GM19238 (cell line): ENCODE results near the gene TEX10.
"Not testable (repeated sequence)": the region's sequence is repeated elsewhere in the genome, so short reads cannot be mapped to it uniquely, and the experiment has no call there.

Source experiments
- DNase-seq: peaks from one replicate; pipeline ENCODE4 v3.0.0; 2011; ENCODE audit warnings: low spot score; ENCODE audit not compliant: insufficient read length

TEX10 gene

DNA sequence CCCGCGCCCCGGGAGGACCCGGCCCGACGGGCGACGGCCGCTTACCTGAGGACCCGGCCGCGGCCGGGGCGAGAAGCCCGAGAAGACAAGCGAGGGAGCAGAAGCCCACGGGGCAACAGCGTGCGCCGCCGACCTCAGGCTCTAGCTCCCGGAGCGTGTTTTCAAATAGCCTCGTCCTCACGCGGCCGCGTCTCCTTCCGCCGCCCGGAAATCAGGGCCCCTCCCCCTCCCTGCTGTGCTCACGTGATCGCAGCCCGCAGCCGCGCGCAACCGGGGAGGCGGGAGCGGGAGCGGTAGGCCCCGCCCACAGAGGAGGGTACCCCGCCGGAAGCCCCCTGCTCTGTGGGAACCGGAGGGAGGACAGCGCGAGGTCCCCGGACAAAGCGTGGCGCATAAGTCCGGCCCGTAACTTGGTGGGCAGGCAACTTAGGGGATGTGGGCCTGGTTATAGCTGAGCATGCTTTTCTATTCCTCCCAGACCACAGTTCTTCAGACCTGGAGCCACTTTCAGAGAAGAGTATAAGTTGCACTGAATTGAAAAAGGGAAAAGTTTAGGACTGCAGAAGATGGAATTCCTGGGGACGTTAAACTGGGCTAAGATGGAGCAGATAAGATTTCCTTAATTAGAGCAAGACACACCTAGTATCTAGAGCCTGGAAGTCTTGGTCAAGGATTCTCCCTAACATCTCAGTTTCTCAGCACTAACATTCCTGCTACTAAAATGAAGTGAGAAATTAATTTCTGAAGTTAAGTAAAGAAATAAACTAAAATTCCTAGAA lies at the start of gene TEX10:
Gene TEX10, minus strand, starts transcription at position 216 of the 779 bp plus-strand sequence. CDS start 3,579 bp downstream, outside the sequence.
- DNase-seq = peak; percentile 85

DNA sequence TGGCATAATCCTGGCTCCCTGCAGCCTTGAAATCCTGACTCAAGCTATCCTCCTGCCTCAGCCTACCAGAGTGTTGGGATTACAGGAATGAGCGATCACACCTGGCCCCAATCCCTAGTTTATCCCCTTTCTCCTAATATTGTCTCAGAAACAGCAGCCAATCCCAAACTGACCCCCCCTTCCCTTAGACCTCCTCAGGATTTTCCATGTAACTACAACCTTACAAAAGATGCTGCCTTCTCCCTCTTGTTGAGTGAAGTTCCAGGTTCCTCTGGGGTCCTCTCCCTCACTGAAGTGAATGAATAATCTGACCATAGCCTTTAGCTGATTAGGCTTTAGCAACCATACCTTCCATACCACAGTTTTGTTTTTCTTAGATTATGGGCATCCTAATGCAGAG lies 48.3 kb upstream of the TEX10 start:
- DNase-seq = no peak

DNA sequence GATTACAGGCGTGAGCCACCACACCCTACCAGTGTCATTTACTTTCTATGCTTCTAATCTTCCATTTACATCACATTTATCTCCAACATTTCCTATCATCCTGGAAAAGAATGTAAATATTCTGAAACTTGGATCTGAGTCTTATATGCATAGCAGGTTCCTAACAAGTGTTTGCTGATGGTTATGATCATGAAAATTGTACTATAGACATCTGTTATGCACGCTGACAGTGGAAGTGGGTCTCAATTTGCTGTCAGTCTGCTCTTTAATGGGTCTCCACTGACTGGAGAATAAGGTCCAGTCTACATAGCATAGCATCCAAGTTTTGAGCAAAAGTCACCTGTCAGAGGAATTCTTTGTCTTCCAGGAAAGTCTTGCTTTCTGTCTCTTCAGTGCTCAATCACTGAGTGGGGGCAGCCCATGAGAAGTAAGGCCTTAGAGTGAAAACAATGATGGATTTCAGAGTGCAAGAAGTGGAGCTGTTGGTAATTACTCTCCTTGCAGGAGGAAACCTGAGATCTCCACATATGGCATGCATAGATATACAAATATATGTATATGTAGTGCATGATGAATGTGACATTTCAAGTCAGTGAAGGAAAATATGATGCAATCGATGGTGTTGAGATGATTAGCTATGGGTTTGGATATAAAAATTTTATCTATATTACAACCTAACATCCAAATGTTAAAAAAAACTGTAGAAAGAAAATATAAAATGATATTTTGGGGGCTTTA lies 45.0 kb upstream of the TEX10 start:
- no peak for DNase-seq

DNA sequence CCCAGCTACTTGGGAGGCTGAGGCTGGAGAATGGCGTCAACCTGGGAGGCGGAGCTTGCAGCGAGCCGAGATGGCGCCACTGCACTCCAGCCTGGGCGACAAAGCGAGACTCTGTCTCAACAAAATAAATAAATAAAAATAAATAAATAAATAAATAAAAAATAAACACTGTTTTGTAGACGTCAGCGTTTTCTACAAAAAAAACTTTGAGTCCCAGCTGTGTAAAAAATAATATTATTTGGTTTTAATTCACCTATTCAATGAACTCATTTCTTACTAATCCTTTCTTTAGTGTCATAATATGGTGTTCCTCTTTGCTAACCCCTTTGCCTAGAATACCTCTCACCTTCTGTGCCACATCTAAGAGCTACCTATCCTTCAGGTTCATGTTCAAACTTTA lies 44.0 kb upstream of the TEX10 start:
- no peak for DNase-seq

DNA sequence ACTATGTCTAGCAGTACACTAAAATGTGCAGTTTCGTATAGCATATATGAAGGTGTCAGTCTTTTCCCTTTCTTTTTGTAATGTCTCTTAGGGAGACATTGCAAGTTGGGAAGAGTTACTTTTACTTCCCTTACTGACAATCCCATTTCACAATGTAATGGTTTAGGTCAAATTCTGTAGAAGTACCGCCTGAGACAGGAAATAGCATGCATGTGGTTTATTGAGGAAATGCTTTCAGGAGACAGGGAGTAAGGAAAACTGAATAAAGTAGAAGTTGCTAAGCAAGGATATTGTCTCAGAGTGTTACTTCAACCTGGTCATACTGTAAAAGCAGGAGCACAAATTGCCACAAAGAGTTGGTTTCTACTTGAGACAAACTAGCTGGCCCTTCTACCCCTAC lies 42.1 kb upstream of the TEX10 start:
- no peak for DNase-seq

DNA sequence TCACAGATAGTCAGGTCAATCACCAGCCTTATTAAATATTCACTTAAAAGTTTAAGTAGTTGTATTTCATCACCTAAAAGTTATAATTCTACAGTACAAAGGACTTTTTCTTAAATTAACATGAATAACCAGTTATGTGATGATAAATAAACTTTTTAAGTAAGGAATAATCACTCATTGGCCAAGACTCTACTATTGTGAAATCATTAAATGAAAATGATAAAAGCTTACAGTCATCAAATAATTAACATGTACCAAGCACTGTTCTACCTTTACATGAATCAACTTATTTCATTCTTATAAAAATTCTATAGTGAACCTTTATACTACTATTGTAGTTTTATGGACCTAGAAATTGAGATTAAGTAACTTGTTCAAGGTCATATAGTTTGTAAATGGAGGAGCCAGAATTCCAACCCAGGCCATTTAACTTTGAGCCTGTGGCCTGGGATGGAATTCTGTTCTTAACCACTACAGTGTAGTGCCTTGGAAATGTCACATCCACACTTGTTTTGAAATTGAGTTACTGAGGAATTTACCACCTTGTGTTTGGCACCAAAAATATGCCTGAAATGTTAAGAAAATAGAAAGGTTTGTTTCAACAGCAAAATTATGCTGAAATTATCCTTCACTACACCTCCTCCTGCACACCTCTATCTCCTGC lies 41.4 kb upstream of the TEX10 start:
- no peak for DNase-seq

DNA sequence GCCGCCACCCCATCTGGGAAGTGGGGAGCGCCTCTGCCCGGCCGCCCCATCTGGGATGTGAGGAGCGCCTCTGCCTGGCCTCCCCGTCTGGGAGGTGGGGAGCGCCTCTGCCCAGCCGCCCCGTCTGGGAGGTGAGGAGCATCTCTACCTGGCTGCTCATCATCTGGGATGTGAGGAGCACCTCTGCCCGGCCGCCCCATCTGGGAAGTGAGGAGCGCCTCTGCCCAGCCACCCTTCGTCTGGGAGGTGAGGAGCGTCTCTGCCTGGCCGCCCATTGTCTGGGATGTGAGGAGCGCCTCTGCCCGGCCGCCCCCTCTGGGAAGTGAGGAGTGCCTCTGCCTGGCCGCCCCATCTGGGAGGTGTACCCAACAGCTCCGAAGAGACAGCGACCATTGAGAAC lies 40.2 kb upstream of the TEX10 start:
- DNase-seq = not testable (repeated sequence)

DNA sequence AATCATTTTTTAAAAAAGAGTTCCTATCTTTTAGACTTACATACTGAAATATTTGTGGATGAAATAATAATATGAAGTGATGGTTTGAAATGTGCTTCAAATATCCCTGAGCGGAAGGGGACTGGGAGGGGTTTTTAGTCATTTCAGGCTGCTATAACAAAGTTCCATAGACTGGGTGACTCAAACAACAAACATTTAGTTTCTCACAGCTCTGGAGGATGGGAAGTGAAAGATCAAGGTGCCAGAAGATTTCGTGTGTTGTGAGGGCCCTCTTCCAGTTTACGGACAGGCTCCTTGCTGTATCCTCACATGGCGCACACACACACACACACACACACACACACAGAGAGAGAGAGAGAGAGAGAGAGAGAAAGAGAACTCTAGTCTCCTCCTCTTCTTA lies 27.1 kb upstream of the TEX10 start:
- no peak for DNase-seq

DNA sequence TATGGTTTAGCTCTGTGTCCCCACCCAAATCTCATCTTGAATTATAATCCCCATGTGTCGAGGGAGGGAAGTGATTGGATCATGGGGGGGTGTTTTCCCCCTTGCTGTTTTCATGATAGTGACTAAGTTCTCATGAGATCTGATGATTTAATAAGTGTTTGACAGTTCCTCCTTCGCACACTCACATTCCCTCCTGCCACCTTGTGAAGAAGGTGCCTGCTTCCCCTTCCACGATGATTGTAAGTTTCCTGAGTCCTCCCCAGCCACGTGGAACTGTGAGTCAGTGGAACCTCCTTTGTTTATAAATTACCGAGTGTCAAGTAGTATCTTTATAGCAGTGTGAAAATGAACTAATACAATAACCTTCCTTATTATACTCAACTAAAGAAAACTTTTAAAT lies 24.3 kb upstream of the TEX10 start:
- DNase-seq = no peak

DNA sequence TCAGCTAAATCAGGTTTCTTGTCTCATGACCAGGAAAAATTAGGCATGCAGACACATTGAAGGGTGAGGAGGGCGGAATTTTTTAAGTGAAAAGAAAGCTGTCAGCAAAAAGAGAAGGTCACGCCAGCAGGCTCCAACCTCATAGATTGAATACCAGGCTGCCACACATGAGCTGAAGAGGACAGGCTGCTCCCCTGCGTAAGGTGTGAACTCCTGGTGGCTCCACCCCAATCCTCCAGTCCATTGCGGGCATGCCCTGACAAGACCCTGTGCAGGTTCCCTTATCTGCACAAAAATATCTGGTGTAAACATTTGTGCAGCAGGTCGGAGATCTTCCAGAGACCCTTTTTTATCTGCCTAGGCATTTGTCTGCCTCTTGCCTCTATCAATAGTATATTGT lies 22.9 kb upstream of the TEX10 start:
- no peak for DNase-seq

DNA sequence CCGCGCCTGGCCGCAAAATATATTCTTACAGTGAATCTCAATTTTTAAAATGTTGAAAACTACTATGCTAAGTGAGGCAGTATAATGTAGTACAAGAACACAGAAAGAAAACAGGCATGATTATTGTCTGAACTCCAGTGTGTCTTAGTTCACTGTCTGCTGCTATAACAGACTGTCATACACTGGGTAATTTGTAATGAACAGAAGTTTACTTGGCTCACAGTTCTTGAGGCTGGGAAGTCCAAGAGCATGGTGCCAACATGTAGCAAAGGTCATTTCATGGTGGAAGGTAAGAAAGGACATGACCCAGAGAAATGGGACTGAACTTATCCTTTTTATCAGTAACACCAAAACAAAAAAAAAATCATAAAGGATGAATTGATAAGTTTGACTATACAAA lies 19.9 kb upstream of the TEX10 start:
- no peak for DNase-seq

DNA sequence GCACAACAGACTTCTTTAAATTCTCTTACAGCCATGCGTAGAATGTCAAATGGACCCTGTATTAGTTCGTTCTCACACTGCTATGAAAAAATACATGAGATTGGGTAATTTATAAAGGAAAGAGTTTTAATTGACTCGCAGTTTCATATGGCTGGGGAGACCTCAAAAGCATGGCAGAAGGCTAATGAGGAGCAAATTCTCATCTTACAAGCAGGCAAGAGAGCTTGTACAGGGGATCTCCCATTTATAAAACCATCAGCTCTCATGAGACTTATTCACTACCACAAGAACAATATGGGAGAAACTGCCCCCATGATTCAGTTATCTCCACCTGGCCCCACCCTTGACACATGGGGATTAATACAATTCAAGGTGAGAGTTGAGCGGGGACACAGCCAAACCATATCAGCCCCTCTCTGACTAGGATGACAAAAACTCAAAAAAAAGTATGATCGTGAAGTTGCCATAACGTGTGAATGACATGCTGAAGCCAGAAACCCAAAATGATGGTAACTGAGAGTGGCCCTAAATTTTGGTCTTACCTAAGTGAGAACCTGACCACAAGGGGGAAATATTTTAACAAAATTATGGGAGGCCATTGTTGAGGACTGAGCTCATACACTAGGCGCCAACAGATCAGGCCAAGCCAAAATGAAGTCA lies 17.5 kb upstream of the TEX10 start:
- no peak for DNase-seq

DNA sequence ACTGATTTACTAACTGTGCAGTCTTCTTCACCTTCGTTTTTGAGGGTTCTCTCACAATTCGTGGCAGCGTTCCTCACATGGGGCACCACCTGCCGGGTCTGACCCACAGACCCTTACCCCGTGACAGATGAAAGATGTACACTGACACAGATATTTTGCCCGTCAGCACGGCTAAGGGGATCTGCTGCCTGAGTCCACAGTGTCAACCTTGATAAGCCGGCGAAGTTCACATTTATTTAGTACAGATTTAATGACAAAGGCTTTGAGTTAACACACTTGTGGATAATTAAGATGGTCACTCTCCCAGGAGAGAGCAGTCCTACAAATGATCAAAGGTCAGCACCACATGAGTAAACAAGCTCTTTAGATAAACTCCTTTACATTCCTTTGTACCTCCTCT lies 15.9 kb upstream of the TEX10 start:
- no peak for DNase-seq

DNA sequence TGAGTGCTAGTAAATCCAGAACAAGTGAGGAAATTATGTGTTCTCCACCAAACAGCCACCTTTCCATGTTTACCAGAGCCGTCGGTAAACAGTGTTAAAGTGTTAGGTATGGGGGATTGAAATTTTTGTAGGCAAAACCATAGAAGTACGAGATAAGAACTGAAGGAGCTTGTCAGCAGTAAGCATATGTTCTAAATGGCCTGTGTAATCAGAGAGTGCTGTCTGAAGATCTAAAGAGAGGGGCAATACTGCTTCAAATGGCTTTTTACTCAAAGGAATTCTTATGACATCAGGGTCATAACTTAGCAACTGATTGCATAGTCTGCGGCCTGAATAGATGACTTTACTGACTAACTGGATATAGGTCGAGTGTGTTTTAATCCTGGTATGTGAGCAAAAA lies 13.4 kb upstream of the TEX10 start:
- DNase-seq = no peak

DNA sequence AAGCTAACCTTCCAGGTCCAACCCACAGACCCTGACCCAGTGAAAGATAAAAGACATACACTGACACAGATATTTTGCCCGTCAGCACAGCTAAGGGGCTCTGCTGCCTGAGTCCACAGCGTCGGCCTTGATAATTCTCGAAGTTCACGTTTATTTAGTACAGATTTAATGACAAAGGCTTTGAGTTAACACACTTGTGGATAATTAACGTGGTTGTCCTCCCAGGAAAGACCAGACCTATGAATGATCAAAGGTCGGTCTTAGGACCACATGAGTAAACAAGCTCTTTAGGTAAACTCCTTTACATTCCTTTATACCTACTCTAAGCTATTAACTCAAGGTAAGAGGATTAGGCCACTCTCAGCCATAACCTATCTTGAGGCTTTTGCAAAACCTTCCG lies 11.3 kb upstream of the TEX10 start:
- no peak for DNase-seq

DNA sequence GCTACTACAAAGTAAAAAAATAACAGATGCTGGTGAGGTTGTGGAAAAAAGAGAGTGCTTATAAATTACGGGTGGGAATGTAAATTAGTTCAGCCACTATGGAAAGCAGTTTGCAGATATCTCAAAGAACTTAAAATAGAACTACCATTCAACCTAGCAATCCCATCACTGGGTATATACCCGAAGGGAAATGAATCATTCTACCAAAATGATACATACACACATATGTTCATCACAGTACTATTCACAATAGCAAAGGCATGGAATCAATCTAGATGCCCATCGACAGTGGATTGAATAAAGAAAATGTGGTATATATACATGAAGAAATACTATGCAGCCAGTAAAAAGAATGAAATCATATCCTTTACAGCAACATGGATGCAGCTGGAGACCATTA lies 6.3 kb upstream of the TEX10 start:
- no peak for DNase-seq

DNA sequence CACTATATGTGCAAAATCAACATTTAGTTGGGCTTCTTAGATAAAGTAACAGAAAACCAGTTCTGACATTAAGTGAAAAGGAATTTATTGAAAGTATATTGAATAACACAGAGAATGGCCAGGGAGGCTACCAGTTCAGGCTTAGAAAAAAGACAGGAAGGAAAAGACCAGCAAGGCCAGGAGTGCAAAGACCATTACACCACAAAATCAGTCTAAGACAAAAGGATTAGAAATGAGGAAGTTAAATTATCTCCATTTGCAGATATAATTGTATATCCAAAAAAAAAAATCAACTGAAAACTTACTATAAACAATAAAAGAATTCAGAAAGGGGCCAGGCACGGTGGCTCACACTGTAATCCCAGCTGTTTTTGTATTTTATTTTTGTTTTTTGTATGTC lies 4.8 kb upstream of the TEX10 start:
- no peak for DNase-seq

DNA sequence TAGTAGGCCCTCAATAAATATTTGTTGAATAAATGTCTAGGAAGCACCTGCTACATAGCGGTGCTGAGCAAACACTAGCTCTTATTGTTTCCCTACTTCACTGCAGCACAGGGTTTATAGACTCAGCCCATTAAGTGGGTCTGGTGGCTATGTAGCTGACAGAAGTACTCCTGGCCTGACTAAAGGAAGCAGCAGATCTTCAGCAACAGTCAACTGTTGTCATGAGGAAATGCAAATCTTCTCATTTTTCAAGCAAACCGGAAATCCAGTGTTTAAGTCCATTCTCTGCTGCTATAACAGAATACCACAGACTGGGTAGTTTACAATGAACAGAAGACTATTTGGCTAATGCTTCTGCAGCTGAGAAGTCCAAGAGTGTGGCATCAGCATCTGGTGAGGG lies 2.8 kb upstream of the TEX10 start:
- DNase-seq = no peak

DNA sequence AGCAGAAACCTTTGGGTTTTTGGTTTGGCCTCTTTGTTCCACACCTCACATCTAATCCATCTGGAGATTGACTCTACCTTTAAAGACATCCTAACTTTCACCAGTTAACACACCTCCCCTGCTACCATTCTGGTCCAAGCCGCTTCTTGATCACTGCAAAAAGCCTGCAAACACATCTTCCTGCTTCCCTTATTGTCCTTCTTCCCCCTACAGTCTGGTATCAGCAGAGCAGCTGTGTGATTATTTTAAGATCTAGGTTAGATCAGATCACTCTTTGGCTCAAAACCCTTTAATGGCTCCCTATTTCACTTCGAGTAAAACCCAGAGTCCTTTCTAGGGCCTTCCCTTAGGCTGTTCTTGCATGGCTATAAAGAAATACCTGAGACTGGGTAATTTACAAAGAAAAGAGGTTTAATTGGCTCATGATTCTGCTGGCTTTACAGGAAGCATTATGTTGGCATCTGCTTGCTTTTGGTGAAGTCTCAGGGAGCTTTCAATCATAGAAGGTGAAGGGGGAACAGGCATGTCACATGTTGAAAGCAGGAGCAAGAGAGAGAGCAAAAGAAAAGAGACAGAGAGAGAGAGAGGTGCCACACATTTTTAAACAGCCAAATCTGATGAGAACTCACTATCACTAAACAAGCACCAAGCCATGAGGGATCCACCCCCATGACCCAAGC lies 1.5 kb upstream of the TEX10 start:
- no peak for DNase-seq

DNA sequence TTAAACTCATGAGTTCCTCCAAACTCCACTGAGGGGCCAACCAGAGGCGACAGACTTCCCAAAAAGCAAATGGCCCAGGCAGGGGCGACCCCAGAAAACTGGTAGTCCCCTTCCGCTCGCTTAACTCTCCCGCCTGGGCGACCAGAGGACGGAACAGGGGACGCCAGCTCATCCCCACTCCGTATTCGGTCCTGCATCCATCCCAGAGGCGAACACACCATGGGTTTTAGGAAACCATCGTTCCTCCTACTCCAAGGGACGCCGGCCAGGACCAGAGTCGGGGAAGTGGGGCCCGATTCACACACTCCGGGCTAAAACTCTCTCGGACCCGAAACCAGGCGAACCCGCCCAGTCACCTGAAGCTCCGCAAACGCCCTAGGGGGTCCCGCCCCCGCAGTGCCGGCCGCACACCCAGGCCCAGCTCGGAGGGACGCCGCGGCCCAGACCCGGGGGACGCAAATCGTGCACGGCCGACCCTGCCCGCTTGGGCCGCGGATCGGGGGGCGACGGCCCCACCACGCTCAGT lies 478 bp downstream of the TEX10 start:
- DNase-seq = peak; percentile 24

DNA sequence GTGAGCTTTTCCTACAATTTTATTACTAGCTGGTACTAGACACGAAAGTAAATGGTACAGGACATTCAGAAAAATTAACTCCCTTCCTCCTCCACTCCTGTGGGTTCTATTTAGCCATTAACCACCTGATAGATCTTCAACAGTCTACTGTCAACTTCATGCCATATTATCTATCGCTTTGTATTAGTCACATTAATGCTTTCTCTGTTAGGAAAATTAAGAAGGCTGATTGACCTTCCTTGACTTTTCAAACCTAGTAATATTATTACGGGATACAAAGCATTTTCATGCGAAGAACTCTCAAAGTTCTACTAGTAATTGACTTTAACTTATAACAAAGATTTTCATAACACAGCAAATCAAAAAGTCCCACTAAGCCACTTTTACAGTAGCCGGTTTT lies 1.2 kb downstream of the TEX10 start:
- no peak for DNase-seq
